AG10803 (cell line): ENCODE measurements around the gene MRPS24.

Experiments used
- DNase-seq: peaks from one replicate; pipeline ENCODE4 v3.0.0; 2010; ENCODE audit warnings: low read depth
- H3K4me3 ChIP-seq: 2 replicates; pipeline ENCODE4 v1.5.1; 2011; ENCODE audit warnings: mild to moderate bottlenecking, low read length, control low read depth
- CTCF ChIP-seq: conservative IDR thresholded peaks from 2 replicates; pipeline ENCODE4 v1.5.1; 2011; ENCODE audit warnings: mild to moderate bottlenecking, low read length, control low read depth, inconsistent platforms

The MRPS24 gene

GRCh38 chr7:43869006-43869866 is at the start of gene MRPS24:
Gene MRPS24 (minus strand): TSS chr7:43869517. CDS start chr7:43869495, 22 bp downstream.
- H3K4me3 ChIP-seq: peak within 1 kb of the TSS; percentile 85
- TF ChIP-seq CTCF: no peak
- peak; percentile 97 for DNase-seq

DNA sequence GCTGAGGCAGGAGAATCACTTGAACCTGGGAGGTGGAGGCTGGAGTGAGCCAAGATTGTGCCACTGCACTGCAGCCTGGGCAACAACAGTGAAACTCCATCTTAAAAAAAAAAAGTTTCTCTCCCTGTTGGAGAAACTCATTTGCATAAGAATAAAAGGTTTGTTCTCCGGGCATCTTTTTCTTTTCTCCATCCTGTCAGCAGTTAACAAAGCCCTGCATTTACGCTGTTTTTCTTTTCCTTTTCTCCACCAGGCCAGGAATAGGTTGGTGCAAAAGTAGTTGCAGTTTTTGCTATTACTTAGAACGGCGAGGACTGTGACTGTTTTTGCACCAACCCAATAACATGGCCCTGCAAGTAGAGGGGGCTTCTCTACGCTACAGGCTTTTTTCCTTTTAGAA is 46.6 kb upstream of the MRPS24 start:
- H3K4me3 ChIP-seq: no peak overlapping the region
- DNase-seq: no peak

DNA sequence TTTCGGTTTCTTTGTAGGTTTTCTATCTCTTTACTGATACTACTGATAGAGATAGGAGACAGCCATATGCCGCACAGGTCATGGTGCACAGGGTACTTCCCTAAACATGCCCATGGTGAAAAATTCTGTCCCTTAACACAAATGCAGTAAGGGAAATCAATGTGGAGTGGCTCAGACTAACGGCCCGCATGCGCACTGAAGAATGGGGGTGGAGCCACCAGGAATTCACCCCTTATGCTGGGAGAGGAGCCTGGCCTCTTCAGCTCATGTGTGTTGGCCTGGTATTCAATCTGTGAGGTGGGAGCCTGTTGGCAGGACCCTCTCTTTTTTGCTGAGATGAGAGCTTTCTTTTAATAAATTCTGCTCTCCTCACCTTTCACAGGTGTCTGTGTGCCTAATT is 45.5 kb upstream of the MRPS24 start:
- TF ChIP-seq CTCF: no peak
- no peak overlapping the region for H3K4me3 ChIP-seq
- DNase-seq: no peak

More for the DNA sequence above, 46.6 kb upstream of the MRPS24 start:
- no peak for TF ChIP-seq CTCF

DNA sequence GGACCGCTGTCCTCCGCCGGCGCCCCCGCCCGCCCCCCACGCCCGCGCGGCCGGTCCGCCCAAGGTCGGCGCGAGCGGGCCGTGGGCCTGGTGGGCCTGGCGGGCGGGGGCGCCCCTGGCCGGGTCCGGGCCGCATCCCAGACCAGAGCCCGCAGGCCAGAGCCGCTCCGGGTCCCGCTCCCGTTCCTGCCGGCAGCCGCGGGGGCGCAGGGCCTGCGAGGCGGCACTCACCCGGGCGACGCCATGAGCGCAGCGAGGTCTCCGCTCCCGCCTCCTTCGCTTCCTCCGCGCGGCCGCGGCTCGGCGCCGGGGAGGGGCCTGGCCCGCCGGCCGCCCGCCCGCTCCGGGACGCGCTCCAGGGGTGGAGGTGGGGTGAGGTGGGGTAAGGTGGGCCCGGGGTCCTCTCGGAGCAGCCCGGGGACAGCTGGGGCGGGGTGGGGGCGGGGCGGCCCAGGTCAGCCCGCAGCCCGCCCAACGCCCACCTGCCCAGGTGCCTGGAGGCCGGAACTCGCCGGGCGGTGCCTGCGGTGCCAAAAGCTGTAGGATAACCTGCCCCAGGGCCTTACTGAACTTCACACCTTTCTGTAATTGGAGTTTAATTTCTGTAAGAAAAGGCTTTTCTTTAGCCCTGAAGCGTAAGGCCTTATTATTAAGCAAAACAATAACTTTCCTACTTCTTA is 37.2 kb upstream of the MRPS24 start, which contains the start of gene URGCP:
Gene URGCP, minus strand, starts transcription at position 266 of the 680 bp plus-strand sequence. Its CDS starts 21 bp downstream, at position 245.
- TF ChIP-seq CTCF: no peak
- peak within 1 kb of the TSS; percentile 82 for H3K4me3 ChIP-seq
- DNase-seq: peak; percentile 36

DNA sequence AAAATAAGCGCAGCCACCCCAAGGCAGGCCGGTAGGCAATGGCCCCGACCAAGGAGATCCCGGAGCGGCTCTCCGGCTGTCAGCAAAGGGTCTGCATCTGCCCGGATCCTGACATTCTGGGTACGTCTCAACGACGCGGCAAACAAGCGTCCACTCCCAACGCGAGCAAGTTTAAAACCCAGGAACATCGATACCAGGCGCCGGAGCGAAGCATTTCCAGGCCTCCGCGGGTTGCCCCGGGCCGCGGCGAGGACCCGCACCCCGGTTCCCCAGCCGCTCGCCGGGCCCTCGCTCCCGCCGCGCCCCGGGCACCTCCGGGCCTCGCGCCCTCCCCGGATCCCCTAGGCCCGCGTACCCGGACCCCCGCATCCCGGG is 36.6 kb upstream of the MRPS24 start:
- peak; percentile 43 for DNase-seq
- no peak for TF ChIP-seq CTCF
- peak overlapping the region; percentile 82 for H3K4me3 ChIP-seq

GRCh38 chr7:43905209-43905946 is 36.1 kb upstream of the MRPS24 start:
- peak overlapping the region; percentile 82 for H3K4me3 ChIP-seq
- no peak for TF ChIP-seq CTCF
- DNase-seq: peak; percentile 53
